Sigmoid colon (tissue), 4 donors: ENCODE measurements around the gene TRIM44.

Experiments used
- POLR2A ChIP-seq, 2 donors: fragments of 450-650 bp; IDR thresholded peaks; one replicate each; pipeline ENCODE4 v1.6.1; 2016; ENCODE audit warnings: antibody characterized with exemption in 2 of 2, mild to moderate bottlenecking in 2 of 2, moderate library complexity in 2 of 2
- POLR2AphosphoS5 ChIP-seq, 4 donors: sonication (generic); formaldehyde crosslinking; IDR thresholded peaks; one replicate each; pipeline ENCODE4 v1.6.1; 2017; ENCODE audit warnings: antibody characterized with exemption in 4 of 4
- TF ChIP-seq, protein P1 (sequence below), 4 experiments: fragments of 450-650 bp in 3 of 4; fragments of 200-600 bp in 1 of 4; IDR thresholded peaks; one replicate each; pipeline ENCODE4 v1.5.1; 2016 to 2019; ENCODE audit warnings: antibody characterized with exemption in 4 of 4, mild to moderate bottlenecking in 3 of 4, moderate library complexity in 2 of 4

DNA sequence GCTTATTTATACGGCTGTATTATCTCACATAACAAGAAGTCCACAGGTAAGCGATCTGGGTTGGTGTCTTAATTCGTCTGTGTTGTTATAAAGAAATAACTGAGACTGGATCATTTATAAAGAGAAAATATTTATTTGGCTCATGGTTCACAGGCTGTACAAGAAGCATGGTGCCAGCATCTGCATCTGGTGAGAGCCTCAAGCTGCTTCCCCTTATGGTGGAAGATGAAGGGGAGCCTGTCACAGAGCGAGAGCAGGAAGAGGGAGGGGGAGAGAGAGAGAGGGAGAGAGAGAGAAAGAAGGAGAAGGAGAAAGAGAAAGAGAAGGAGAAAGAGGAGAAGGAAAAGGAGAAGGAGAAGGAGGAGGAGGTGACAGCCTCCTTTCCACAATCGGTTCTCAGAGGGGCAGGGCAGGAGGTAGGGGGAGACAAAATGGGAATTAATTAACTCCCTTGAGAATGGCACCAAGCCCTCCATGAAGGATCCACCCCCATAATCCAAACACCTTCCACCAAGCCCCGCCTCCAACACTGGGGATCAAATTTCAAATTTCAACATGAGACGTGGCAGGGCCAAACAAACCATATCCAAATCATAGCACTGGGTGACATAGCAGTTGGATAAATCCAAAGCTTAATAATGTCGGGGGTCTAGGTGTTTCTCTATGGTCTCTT, 15.0 kb upstream of the TRIM44 start:
- TF ChIP-seq, protein P1, sequence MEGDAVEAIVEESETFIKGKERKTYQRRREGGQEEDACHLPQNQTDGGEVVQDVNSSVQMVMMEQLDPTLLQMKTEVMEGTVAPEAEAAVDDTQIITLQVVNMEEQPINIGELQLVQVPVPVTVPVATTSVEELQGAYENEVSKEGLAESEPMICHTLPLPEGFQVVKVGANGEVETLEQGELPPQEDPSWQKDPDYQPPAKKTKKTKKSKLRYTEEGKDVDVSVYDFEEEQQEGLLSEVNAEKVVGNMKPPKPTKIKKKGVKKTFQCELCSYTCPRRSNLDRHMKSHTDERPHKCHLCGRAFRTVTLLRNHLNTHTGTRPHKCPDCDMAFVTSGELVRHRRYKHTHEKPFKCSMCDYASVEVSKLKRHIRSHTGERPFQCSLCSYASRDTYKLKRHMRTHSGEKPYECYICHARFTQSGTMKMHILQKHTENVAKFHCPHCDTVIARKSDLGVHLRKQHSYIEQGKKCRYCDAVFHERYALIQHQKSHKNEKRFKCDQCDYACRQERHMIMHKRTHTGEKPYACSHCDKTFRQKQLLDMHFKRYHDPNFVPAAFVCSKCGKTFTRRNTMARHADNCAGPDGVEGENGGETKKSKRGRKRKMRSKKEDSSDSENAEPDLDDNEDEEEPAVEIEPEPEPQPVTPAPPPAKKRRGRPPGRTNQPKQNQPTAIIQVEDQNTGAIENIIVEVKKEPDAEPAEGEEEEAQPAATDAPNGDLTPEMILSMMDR (IDR thresholded peaks at IDR 0.05) = no peak
- TF ChIP-seq POLR2A (IDR thresholded peaks at IDR 0.05) (no peak), POLR2AphosphoS5 (IDR thresholded peaks at IDR 0.05) (no peak)
